GM12878 (cell line): ENCODE data around the gene FCRLA. TPM values are rescaled to one million over a fixed set of nuclear protein-coding genes. Genes with fewer than 3 reads are reported as not detected.

Experiments used
- ASH2L ChIP-seq: fragments of 300-600, 200-600 bp; sonication (generic); IDR thresholded peaks from 2 replicates; pipeline ENCODE4 v1.6.1; 2017; ENCODE audit warnings: low read depth, mild to moderate bottlenecking, borderline replicate concordance
- CEBPZ ChIP-seq: fragments of 150-350 bp; IDR thresholded peaks from 2 replicates; pipeline ENCODE4 v1.6.1; 2016; ENCODE audit warnings: low read depth, low read length
- ESRRA ChIP-seq: IDR thresholded peaks from 2 replicates; pipeline ENCODE4 v1.6.1; 2012; ENCODE audit warnings: mild to moderate bottlenecking, low read length, improper control_type of control experiment
- EZH2 ChIP-seq: IDR thresholded peaks from 2 replicates; pipeline ENCODE4 v1.6.1; 2012; ENCODE audit warnings: low read depth, mild to moderate bottlenecking, control low read depth, inconsistent platforms, low read length, borderline replicate concordance; ENCODE audit not compliant: control insufficient read depth
- FOS ChIP-seq: IDR thresholded peaks from 3 replicates; pipeline ENCODE4 v1.6.1; 2011; ENCODE audit warnings: borderline replicate concordance; ENCODE audit not compliant: insufficient read length; ENCODE audit errors: extremely low read depth
- IRF5 ChIP-seq: fragments of 450-650 bp; IDR thresholded peaks from 2 replicates; pipeline ENCODE4 v1.6.1; 2017; ENCODE audit warnings: borderline replicate concordance
- KDM1A ChIP-seq: fragments of 200-600 bp; sonication (generic); IDR thresholded peaks from 2 replicates; pipeline ENCODE4 v1.6.1; 2016; ENCODE audit warnings: borderline replicate concordance
- MTA2 ChIP-seq: fragments of 450-650 bp; IDR thresholded peaks from 2 replicates; pipeline ENCODE4 v1.6.1; 2016; ENCODE audit warnings: low read depth, mild to moderate bottlenecking, moderate library complexity
- RFX5 ChIP-seq: IDR thresholded peaks from 2 replicates; pipeline ENCODE4 v1.6.1; 2011; ENCODE audit warnings: low read depth, low read length, improper control_type of control experiment
- SIX5 ChIP-seq: IDR thresholded peaks from 2 replicates; pipeline ENCODE4 v1.6.1; 2011; ENCODE audit warnings: mild to moderate bottlenecking, low read depth, low read length, moderate library complexity; ENCODE audit not compliant: severe bottlenecking
- SMAD1 ChIP-seq: fragments of 450-650 bp; IDR thresholded peaks from 2 replicates; pipeline ENCODE4 v1.6.1; 2018; ENCODE audit warnings: mild to moderate bottlenecking, low read depth; ENCODE audit not compliant: partially characterized antibody
- SMAD5 ChIP-seq: IDR thresholded peaks from 2 replicates; pipeline ENCODE4 v1.6.1; 2016; ENCODE audit warnings: antibody characterized with exemption, low read depth
- SREBF1 ChIP-seq: IDR thresholded peaks from 2 replicates; pipeline ENCODE4 v1.6.1; 2012; ENCODE audit warnings: mild to moderate bottlenecking, low read length
- TARDBP ChIP-seq: IDR thresholded peaks from 2 replicates; pipeline ENCODE4 v1.6.1; 2016; ENCODE audit warnings: borderline replicate concordance
- YBX1 ChIP-seq: fragments of 450-650 bp; IDR thresholded peaks from 2 replicates; pipeline ENCODE4 v1.6.1; 2016; ENCODE audit warnings: antibody characterized with exemption
- ZBED1 ChIP-seq: IDR thresholded peaks from 2 replicates; pipeline ENCODE4 v1.6.1; 2016; ENCODE audit warnings: borderline replicate concordance
- polyA plus RNA-seq, 11 experiments: library from polyadenylated mRNA; depleted of rRNA in 4 of 11; unstranded in 6 of 11; stranded (reverse) in 5 of 11; fragments of >200 nt; fragmentation: Nextera tagmentation in 4 of 11; fragmentation: Illumina TruSeq in 1 of 11; extraction: Ambion mirVana in 4 of 11; extraction: Trizol in 1 of 11; gene quantifications; 1 replicate in 1 of 11; 2 replicates in 10 of 11; pipeline versions ENCODE4 v1.2.1 to v1.2.3, GENCODE V29; 2011 to 2016; ENCODE audit warnings: inconsistent platforms in 2 of 11, missing spikeins in 2 of 11, low read depth in 1 of 11
- total RNA-seq, 4 experiments: library from RNA; depleted of rRNA in 3 of 4; stranded (reverse); fragments of >200 nt in 3 of 4; fragmentation: Illumina TruSeq in 1 of 4; extraction: Trizol in 1 of 4; gene quantifications; 2 replicates each; pipeline versions ENCODE4 v1.2.1 to v1.2.3, GENCODE V29; 2013 to 2021
- TF ChIP-seq, protein P1 (sequence below): fragments of 450-650 bp; formaldehyde crosslinking; IDR thresholded peaks from 2 replicates; pipeline ENCODE4 v1.4.0; 2022; ENCODE audit warnings: mild to moderate bottlenecking, moderate library complexity
- TF ChIP-seq, protein P2 (sequence below): IDR thresholded peaks from 2 replicates; pipeline ENCODE4 v1.6.1; 2011; ENCODE audit warnings: mild to moderate bottlenecking, low read depth, low read length, moderate library complexity; ENCODE audit not compliant: insufficient replicate concordance
- TF ChIP-seq, protein P3 (sequence below): fragments of 450-650 bp; IDR thresholded peaks from 2 replicates; pipeline ENCODE4 v1.6.1; 2017; ENCODE audit warnings: mild to moderate bottlenecking

Gene FCRLA
- total and polyA plus RNA-seq, 10 of the 15 experiments (the other 5 are each of a cell fraction or from before 2014, with no cell fraction given), result 130 to 714 (median 374) TPM

GRCh38 chr1:161718559-161719324 is 11.7 kb downstream of the FCRLA start (continued):
- TF ChIP-seq, protein P1, sequence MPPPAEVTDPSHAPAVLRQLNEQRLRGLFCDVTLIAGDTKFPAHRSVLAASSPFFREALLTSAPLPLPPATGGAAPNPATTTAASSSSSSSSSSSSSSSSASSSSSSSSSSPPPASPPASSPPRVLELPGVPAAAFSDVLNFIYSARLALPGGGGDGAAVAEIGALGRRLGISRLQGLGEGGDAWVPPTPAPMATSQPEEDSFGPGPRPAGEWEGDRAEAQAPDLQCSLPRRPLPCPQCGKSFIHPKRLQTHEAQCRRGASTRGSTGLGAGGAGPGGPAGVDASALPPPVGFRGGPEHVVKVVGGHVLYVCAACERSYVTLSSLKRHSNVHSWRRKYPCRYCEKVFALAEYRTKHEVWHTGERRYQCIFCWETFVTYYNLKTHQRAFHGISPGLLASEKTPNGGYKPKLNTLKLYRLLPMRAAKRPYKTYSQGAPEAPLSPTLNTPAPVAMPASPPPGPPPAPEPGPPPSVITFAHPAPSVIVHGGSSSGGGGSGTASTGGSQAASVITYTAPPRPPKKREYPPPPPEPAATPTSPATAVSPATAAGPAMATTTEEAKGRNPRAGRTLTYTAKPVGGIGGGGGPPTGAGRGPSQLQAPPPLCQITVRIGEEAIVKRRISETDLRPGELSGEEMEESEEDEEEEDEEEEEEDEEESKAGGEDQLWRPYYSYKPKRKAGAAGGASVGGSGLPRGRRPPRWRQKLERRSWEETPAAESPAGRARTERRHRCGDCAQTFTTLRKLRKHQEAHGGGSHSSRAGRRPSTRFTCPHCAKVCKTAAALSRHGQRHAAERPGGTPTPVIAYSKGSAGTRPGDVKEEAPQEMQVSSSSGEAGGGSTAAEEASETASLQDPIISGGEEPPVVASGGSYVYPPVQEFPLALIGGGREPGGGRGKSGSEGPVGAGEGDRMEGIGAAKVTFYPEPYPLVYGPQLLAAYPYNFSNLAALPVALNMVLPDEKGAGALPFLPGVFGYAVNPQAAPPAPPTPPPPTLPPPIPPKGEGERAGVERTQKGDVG (CRISPR knock-in tag), result no peak
- TF ChIP-seq YBX1, result no peak
- no peak for TF ChIP-seq TARDBP
- no peak for TF ChIP-seq CEBPZ
- TF ChIP-seq KDM1A, result no peak
- TF ChIP-seq ESRRA, result no peak
- no peak for TF ChIP-seq SMAD5
- no peak for TF ChIP-seq SIX5
- TF ChIP-seq RFX5, result no peak
- TF ChIP-seq SREBF1, result no peak
- no peak for TF ChIP-seq FOS
- no peak for TF ChIP-seq SMAD1
- TF ChIP-seq, protein P2, sequence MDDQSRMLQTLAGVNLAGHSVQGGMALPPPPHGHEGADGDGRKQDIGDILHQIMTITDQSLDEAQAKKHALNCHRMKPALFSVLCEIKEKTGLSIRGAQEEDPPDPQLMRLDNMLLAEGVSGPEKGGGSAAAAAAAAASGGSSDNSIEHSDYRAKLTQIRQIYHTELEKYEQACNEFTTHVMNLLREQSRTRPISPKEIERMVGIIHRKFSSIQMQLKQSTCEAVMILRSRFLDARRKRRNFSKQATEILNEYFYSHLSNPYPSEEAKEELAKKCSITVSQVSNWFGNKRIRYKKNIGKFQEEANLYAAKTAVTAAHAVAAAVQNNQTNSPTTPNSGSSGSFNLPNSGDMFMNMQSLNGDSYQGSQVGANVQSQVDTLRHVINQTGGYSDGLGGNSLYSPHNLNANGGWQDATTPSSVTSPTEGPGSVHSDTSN, result no peak
- TF ChIP-seq ZBED1, result no peak
- TF ChIP-seq EZH2, result no peak
- TF ChIP-seq, protein P3, sequence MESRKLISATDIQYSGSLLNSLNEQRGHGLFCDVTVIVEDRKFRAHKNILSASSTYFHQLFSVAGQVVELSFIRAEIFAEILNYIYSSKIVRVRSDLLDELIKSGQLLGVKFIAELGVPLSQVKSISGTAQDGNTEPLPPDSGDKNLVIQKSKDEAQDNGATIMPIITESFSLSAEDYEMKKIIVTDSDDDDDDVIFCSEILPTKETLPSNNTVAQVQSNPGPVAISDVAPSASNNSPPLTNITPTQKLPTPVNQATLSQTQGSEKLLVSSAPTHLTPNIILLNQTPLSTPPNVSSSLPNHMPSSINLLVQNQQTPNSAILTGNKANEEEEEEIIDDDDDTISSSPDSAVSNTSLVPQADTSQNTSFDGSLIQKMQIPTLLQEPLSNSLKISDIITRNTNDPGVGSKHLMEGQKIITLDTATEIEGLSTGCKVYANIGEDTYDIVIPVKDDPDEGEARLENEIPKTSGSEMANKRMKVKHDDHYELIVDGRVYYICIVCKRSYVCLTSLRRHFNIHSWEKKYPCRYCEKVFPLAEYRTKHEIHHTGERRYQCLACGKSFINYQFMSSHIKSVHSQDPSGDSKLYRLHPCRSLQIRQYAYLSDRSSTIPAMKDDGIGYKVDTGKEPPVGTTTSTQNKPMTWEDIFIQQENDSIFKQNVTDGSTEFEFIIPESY, result no peak
- peak; percentile 67; the same call in 1 of the 2 replicates for TF ChIP-seq MTA2
- no peak for TF ChIP-seq ASH2L
- TF ChIP-seq IRF5, result no peak
